ENCODE results near the gene DOHH.

DNA sequence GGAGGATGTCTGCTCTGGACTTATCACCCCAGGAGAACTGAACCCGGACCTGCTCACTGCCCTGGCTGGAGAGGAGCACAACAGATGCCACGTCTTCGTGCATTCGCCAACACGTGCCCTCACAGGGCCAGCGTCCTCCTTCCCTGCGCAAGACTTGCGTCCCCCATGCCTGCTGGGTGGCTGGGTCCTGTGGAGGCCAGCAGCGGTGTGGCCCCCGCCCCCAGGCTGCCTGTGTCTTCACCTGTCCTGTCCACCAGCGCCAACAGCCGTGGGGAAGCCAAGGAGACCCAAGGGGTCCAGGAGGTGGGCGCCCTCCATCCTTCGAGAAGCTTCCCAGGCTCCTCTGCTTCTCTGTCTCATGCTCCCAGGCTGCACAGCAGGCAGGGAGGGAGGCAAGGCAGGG is 35.1 kb upstream of the DOHH start:
- TF ChIP-seq POLR2A (IDR thresholded peaks at IDR 0.05; ENCODE audit: low read depth, low read length) (no peak), POLR2AphosphoS5 (IDR thresholded peaks at IDR 0.05; ENCODE audit: low read depth, low read length) (no peak)

All from GM12892 (cell line).